HT1080 (cell line): Measurements from ENCODE around the gene LMF1. TPM values are rescaled to one million over a fixed set of nuclear protein-coding genes. Genes with fewer than 3 reads are reported as not detected.
"Not testable (repeated sequence)": the region's sequence is repeated elsewhere in the genome, so short reads cannot be mapped to it uniquely, and the experiment has no call there.

Source experiments
- DNase-seq: peaks from one replicate; pipeline ENCODE4 v3.0.0-alpha.2; 2015; ENCODE audit warnings: low read depth
- total RNA-seq: library from RNA; depleted of rRNA; stranded (reverse); fragments of >200 nt; shearing (Covaris generic); gene quantifications from 2 replicates; pipeline ENCODE4 v1.2.3, GENCODE V29; 2014

Gene LMF1
- total RNA-seq, 1 experiment from 2014 or later = not detected

DNA sequence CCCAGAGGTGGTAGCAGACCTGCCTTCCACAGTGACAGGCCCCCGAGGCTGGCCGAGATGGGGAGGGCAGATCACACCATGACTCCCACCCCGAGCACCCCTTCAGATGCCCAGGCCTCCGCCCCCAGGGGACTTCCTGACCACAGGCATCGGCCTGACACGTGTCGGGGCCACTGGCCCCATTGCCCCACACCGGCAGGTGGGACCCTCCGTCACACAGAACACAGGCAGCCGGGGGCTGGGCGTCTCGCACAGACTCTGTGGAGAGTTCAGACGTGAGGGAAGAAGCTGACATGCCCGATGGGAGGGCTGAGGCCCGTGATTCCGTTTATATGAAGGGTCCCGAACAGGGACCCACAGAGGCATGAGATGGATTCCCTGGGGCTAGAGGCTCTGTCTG lies 118.9 kb downstream of the LMF1 start:
- DNase-seq = no peak

GRCh38 chr16:851209-851810 lies 119.5 kb downstream of the LMF1 start:
- DNase-seq = no peak

DNA sequence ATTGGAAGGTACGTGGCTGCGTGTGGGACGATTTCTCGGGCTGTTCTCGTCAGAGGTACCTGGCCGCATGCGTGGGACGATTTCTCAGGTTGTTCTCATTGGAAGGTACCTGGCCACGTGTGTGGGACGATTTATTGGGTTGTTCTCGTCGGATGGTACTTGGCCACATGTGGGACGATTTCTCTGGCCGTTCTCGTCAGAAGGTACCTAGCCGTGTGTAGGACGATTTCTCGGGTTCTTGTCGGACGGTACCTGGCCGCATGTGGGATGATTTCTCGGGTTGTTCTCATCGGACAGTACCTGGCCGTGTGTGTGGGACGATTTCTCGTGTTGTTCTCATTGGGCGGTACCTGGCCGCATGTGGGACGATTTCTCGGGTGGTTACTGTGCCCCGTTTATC lies 120.1 kb downstream of the LMF1 start:
- DNase-seq = no peak

- DNase-seq = no peak
Measured at GRCh38 chr16:848510-849253, 122.1 kb downstream of the LMF1 start.

DNA sequence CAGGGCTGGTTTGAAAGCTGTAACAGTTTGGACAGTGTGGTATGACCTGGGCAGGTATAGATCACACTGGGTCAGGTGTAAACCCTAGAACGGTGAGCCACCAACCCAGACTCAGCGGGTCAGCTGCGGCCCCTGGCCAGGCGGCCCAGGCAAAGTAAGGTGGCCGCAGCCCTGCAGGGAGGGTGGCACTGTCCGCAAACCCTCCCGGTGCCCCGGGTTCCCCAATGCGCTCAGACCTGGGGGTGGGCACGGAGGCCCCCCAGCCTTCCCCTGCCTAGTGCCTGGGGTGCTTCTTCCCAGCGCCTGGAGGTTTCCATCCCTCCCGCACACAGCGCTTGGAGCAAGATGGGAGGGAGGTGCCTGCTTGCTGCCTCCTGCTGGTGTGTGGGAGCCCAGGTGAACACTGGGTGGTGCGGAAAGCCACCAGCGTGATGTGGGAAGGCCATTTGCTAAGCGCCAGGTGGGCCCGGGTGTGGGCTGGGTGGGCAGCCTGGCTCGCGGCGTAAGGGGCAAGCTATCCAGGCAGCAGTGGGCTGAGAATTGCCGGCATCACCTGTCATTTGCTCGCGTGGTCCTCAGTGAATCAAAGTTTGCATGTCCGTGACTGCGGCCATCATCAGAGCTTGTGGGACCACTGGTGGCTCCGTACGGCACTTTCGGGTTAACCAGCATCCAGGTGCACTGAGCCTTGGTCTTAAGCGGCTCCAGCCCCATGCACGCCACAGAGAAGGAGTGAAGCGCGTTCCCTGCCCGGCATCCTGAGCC lies 122.9 kb downstream of the LMF1 start:
- no peak for DNase-seq

- no peak for DNase-seq
Measured at GRCh38 chr16:847151-847550, 123.6 kb downstream of the LMF1 start.

DNA sequence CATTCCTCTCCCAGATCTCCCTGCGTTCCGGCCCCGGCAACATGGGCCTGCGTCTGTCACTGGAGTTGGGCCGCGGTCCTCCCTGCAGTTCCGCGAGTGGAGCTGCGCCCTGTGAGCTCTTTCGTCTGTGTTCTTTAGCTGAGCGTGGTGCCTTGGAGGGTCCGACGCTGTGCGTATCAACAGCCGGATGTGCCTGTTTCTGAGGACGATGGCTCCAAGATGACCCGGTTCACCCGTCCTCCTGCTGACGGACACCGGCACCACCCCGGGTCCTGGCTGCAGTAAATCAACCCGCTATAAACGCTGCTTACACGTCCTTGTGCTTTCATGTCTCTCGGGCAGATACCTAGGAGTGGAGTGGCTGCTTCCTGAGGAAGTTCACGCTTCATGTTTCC lies 125.4 kb downstream of the LMF1 start:
- DNase-seq = no peak

- no peak for DNase-seq
Measured at GRCh38 chr16:844638-845350, 126.0 kb downstream of the LMF1 start.

DNA sequence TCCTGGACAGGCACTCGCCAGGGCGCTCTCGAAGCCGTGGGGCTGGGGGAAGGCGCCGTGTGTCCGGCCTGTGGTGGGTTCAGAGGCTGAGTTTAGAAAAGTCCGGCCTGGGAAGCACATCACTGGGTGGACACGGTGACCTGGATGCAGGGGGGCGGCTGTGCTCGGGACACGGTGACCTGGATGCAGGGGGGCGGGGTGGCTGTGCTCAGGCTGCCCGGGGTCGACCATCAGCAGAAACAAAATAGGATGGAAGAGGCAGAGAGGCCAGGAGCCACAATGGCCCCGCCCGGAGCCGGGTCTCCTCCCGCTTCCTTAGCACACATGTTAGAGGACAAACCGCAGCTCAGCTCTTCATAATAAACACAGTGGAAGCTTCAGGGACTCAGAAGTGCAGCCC lies 127.0 kb downstream of the LMF1 start:
- no peak for DNase-seq

GRCh38 chr16:842711-843560 lies 127.8 kb downstream of the LMF1 start:
- no peak for DNase-seq

GRCh38 chr16:842061-842476 lies 128.7 kb downstream of the LMF1 start:
- peak; percentile 38 for DNase-seq

GRCh38 chr16:841455-842060 lies 129.2 kb downstream of the LMF1 start:
- no peak for DNase-seq

DNA sequence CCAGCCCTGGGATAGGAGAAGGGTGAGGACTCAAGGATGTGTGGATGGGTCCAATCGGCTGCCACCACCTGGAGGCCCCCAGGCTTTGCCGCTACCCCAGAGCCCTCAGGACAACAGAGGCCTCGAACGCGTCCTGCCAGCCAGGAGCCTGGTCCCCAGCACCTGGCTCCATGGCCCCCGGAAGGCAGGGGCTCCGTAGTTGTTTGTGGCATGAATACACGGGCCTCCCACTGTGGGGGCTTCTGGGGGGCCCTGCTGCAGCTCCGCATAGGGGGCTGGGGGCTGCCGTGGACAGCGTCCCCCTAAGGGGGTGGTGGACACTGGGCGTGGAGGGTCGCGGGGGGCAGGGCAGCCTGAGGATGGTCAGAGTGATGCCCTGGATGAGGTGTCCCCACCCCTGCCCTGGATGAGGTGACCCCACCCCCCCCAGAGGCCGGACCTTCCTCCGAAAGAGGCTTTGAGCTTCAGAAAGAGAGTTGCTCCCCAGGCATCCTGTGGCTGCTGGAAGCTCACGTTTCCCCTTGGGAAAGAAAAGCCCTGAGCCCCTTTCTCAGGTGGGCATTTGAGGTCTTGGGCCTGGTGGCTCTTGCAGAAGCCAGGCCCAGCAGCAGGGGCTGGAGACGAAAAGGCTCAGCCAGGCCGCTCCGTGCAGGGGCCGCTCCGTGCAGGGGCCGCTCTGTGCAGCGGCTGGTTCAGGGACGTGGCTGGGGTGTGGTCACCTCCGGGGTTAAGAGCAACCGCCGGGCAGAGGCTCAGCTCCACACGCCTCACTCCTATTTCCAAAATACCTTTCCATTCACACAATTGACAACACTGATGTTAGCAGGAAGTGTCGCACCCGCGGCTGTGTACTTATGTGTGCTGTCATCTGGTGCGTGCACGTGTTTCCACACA lies 130.0 kb downstream of the LMF1 start:
- no peak for DNase-seq

GRCh38 chr16:839643-840408 lies 131.0 kb downstream of the LMF1 start:
- no peak for DNase-seq

DNA sequence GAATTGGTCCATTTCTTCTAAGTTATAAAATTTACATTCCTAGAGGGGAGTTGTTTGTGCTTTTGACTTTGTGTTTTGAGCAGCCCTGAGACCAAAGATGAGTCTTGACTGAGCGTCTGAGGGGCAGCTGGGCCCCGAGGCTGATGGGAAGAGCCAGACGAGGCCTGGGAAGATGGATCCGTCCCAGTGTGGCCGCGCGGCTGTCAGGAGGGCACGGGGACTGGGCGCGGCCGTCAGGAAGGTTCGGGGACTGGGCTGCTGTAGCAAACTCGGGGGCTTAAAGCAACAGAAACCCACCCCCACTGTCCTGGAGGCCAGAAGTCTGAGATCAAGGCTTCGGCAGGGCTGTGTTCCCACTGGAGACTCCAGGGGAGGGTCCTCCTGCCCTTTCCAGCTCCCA lies 132.0 kb downstream of the LMF1 start:
- DNase-seq = no peak

GRCh38 chr16:836822-837221 lies 134.0 kb downstream of the LMF1 start:
- DNase-seq = not testable (repeated sequence)

- DNase-seq = no peak
Measured at GRCh38 chr16:836221-836620, 134.6 kb downstream of the LMF1 start.

- no peak for DNase-seq
Measured at GRCh38 chr16:835373-835772, 135.4 kb downstream of the LMF1 start.

DNA sequence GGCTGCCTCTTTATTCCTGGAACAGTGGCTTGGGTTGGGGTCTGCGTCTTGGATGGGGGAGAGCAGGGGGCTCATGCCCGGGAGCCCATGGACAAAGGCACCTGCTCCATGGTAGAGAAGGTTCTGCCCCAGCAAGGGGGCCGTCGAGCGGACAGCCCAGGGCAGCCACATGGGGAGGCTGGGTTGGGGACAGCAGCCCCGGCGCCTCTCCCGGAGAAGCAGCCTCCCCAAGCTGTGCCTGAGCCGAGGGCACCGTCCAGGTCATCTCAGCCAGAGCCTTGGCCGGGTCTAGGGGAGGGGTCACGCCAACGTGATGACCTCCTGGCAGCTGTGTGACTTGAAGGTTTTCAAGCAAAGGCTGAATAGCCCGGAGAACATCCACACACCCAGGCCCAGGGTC lies 137.4 kb downstream of the LMF1 start:
- no peak for DNase-seq
